HEK293T (cell line): ENCODE measurements around the gene FBN1.

Experiments used
- CTCF ChIA-PET: fragments of 350-600 bp; formaldehyde crosslinking; extraction: SDS; loops from one replicate; lab custom pipeline; 2021; ENCODE audit warnings: antibody characterized with exemption, inconsistent platforms; lab: Yijun Ruan, JAX
- POLR2A ChIA-PET: fragments of 350-600 bp; formaldehyde crosslinking; extraction: SDS; loops from one replicate; lab custom pipeline; 2020; ENCODE audit warnings: antibody characterized with exemption, inconsistent platforms; lab: Yijun Ruan, JAX
- DNase-seq: peaks from one replicate; pipeline ENCODE4 v3.0.0; 2012; ENCODE audit warnings: mixed read lengths; ENCODE audit errors: extremely low spot score
- ARNT ChIP-seq: fragments of 450-650 bp; IDR thresholded peaks from 2 replicates; pipeline ENCODE4 v1.6.1; 2017; ENCODE audit warnings: mild to moderate bottlenecking
- BHLHE40 ChIP-seq: fragments of 450-650 bp; IDR thresholded peaks from 2 replicates; pipeline ENCODE4 v1.6.1; 2016; ENCODE audit warnings: mild to moderate bottlenecking, moderate library complexity, borderline replicate concordance
- CTBP1 ChIP-seq: fragments of 450-650 bp; IDR thresholded peaks from 2 replicates; pipeline ENCODE4 v1.6.1; 2016; ENCODE audit warnings: borderline replicate concordance
- ELF4 ChIP-seq: fragments of 450-650 bp; IDR thresholded peaks from 2 replicates; pipeline ENCODE4 v1.6.1; 2017; ENCODE audit warnings: antibody characterized with exemption
- FOXA1 ChIP-seq: fragments of 450-650 bp; IDR thresholded peaks from 2 replicates; pipeline ENCODE4 v1.6.1; 2016; ENCODE audit warnings: mild to moderate bottlenecking
- FOXK2 ChIP-seq: fragments of 450-650 bp; IDR thresholded peaks from 2 replicates; pipeline ENCODE4 v1.6.1; 2016; ENCODE audit warnings: mild to moderate bottlenecking
- FOXM1 ChIP-seq: fragments of 450-650 bp; IDR thresholded peaks from 2 replicates; pipeline ENCODE4 v1.6.1; 2017; ENCODE audit warnings: mild to moderate bottlenecking, borderline replicate concordance
- HDGF ChIP-seq: fragments of 450-650 bp; IDR thresholded peaks from 2 replicates; pipeline ENCODE4 v1.6.1; 2017; ENCODE audit warnings: antibody characterized with exemption, borderline replicate concordance
- L3MBTL2 ChIP-seq: fragments of 450-650 bp; conservative IDR thresholded peaks from 2 replicates; pipeline ENCODE4 v1.6.1; 2016; ENCODE audit warnings: mild to moderate bottlenecking
- LEF1 ChIP-seq: fragments of 450-650 bp; IDR thresholded peaks from 2 replicates; pipeline ENCODE4 v1.6.1; 2017; ENCODE audit warnings: mild to moderate bottlenecking, borderline replicate concordance
- NFRKB ChIP-seq: fragments of 450-650 bp; IDR thresholded peaks from 2 replicates; pipeline ENCODE4 v1.6.1; 2016; ENCODE audit warnings: mild to moderate bottlenecking, moderate library complexity
- PKNOX1 ChIP-seq: fragments of 450-650 bp; IDR thresholded peaks from 2 replicates; pipeline ENCODE4 v1.6.1; 2016
- SP1 ChIP-seq: fragments of 450-650 bp; IDR thresholded peaks from 2 replicates; pipeline ENCODE4 v1.6.1; 2017
- SUZ12 ChIP-seq: fragments of 450-650 bp; IDR thresholded peaks from 2 replicates; pipeline ENCODE4 v1.6.1; 2016; ENCODE audit warnings: mild to moderate bottlenecking
- TARDBP ChIP-seq: fragments of 450-650 bp; IDR thresholded peaks from 2 replicates; pipeline ENCODE4 v1.6.1; 2016
- ZNF384 ChIP-seq: fragments of 450-650 bp; IDR thresholded peaks from 2 replicates; pipeline ENCODE4 v1.6.1; 2016

FBN1 gene

GRCh38 chr15:48546296-48546695 lies 99.2 kb downstream of the FBN1 start:
- no peak for DNase-seq
- ChIA-PET POLR2A (no interaction called here), CTCF (no interaction called here)
- TF ChIP-seq ELF4 = no peak

DNA sequence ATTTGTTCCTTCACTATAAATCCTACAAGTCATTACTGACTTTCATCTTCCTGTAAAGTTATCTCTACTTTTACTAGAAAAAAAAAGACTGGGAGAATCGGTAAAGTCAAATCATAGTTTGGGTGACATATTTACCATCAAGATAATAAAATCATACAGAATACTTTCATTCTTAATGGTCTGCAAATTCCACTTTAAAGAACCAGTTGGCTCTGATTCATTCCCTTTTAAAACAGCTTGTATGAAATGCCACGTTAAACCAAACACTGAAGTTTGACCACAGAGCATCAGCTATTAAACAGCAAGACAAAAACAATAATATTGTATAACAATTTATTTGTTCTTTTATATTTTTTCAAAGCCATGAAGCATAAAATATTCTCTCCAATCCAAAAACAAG lies 100.7 kb downstream of the FBN1 start:
- no peak for TF ChIP-seq ZNF384
- TF ChIP-seq SUZ12 = no peak
- no peak for TF ChIP-seq FOXA1
- TF ChIP-seq HDGF = no peak
- no peak for TF ChIP-seq PKNOX1
- TF ChIP-seq NFRKB = no peak
- no peak for TF ChIP-seq ARNT
- no peak for TF ChIP-seq TARDBP
- TF ChIP-seq FOXK2 = no peak
- no peak for TF ChIP-seq SP1
- no peak for TF ChIP-seq FOXM1
- no peak for TF ChIP-seq BHLHE40
- no peak for TF ChIP-seq LEF1
- TF ChIP-seq CTBP1 = no peak
- no peak for TF ChIP-seq ELF4
- no peak for TF ChIP-seq L3MBTL2
- ChIA-PET POLR2A (no interaction called here), CTCF (no interaction called here)
- no peak for DNase-seq

DNA sequence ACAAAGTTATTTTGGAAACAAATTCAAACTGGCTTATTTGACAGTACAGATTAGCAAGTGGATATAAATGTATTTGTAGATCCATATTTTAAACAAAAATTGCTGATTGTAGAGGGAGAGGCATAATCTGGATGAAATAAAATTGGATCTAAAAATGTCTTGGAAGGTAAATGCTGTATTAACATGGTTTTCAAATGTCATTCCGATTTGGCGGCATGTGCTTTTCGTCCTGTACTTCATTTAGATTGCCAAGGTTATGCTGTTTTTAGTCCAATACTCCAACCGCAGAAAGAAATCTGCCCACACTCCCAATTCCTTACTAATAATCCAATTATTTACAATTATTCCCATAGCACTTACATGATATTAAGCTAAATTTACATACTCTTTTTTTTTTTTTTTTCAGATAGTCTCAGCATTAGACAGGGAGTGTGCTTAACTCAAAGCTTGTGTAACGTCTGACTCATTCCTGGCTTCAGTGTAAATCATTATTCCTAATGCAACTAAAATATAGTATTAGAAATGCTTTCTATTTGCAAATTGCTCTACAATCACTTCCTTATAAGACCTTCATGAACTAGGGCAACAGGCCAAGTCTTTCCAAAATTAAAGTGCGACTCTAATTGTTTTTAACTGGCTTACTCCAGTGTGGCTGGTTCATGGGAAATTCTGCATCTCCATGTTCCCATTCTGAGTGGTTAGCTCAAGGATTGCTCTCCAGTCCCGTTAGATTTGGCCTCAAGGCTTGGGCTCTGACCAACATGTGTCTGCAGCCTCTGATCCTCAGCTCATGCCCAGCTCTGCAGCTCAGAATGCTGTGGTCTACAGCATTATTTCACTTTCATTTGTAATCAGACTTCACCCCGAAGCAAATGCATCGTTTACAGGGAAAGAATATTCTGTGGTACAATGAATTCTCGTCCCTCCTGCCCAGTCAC lies 103.9 kb downstream of the FBN1 start:
- TF ChIP-seq ZNF384 (no peak), CTBP1 (no peak), FOXA1 (no peak), SUZ12 (no peak), HDGF (no peak), ELF4 (no peak), TARDBP (no peak), SP1 (no peak), ARNT (no peak), LEF1 (no peak), FOXK2 (no peak), FOXM1 (no peak), L3MBTL2 (no peak), PKNOX1 (no peak)
- DNase-seq = no peak
- ChIA-PET POLR2A (no interaction called here), CTCF (interaction anchor here (0.6 kb wide), 1 partner anchor 128 kb away, joined by 3 read pairs; no protein-coding TSS in a partner anchor)

DNA sequence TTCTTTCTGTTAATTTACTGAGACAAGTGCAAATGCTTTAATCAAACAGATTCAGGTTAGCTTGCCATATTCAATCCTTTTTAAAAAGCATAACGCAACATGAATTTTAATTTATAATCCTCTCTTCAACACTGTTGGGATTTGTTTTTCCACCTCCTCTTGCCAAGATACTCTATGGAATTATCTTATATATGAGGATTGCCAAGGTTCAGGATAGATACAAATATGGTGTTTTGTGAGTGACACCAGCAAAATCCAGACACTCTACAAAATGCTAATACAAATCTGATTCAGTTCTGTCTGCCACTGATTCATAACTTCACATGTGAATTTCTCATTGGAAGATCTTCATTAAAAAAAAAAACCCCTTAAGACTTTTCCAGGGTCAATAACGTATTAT lies 104.8 kb downstream of the FBN1 start:
- CTCF ChIA-PET = no interaction called here
- POLR2A ChIA-PET = no interaction called here
- TF ChIP-seq L3MBTL2 (no peak), FOXK2 (no peak), SUZ12 (no peak), ARNT (no peak), SP1 (no peak), BHLHE40 (no peak), FOXM1 (no peak), ELF4 (no peak), PKNOX1 (no peak), NFRKB (no peak), TARDBP (no peak), LEF1 (no peak), CTBP1 (no peak)
- DNase-seq = no peak

GRCh38 chr15:48538941-48539340 lies 106.6 kb downstream of the FBN1 start:
- ChIA-PET POLR2A (no interaction called here), CTCF (no interaction called here)
- no peak for TF ChIP-seq ARNT
- DNase-seq = no peak

- no peak for TF ChIP-seq FOXA1
- no peak for TF ChIP-seq CTBP1
- TF ChIP-seq FOXM1 = no peak
- TF ChIP-seq L3MBTL2 = no peak
- TF ChIP-seq ELF4 = no peak
- TF ChIP-seq NFRKB = no peak
- TF ChIP-seq HDGF = no peak
- no peak for TF ChIP-seq FOXK2
- TF ChIP-seq SUZ12 = no peak
- TF ChIP-seq BHLHE40 = no peak
- TF ChIP-seq ARNT = no peak
- no peak for TF ChIP-seq ZNF384
- TF ChIP-seq SP1 = no peak
- ChIA-PET POLR2A (no interaction called here), CTCF (no interaction called here)
- no peak for DNase-seq
Measured at GRCh38 chr15:48537271-48538113, 108.0 kb downstream of the FBN1 start.
